ENCODE data around the gene ZNF580. TPM values are rescaled to one million over a fixed set of nuclear protein-coding genes. Genes with fewer than 3 reads are reported as not detected.

The ZNF580 gene
- total RNA-seq, 1 donor from 2014 or later = 2.8 TPM

GRCh38 chr19:55646889-55647731 is 6.3 kb downstream of the ZNF580 start:
- Histone ChIP-seq H3K79me2 (ENCODE audit: low read depth) (peaks cover 61% of the 10 kb centered on the region), H3K4me3 (peak overlapping the region; percentile 98), H3F3A (ENCODE audit: low read depth) (peaks cover 25% of the 10 kb centered on the region), H3K9me3 (ENCODE audit: low read depth) (no peaks in the 10 kb centered on the region), H3K4me2 (peak overlapping the region; percentile 86), H3K9ac (peak overlapping the region; percentile 72), H4K20me1 (ENCODE audit: low read depth) (no peaks in the 10 kb centered on the region), H3K27ac (no peak overlapping the region), H2AFZ (replicated peaks) (no peak overlapping the region), H3K4me1 (peaks cover 26% of the 10 kb centered on the region), H3K27me3 (no peaks in the 10 kb centered on the region), H3K36me3 (no peaks in the 10 kb centered on the region)
- peaks cover 23% of the 10 kb centered on the region for H3K27me3 Mint-ChIP-seq (ENCODE audit: insufficient read depth, low read depth)
- no peaks in the 10 kb centered on the region for H3K9me3 Mint-ChIP-seq
- peak overlapping the region; percentile 89 for H3K4me3 Mint-ChIP-seq
- no peak for TF ChIP-seq CTCF (IDR thresholded peaks at IDR 0.05)
- TF ChIP-seq EZH2phosphoT487 (IDR thresholded peaks at IDR 0.05) = no peak
- no peak for TF ChIP-seq EZH2 (IDR thresholded peaks at IDR 0.05)
- peak; percentile 50 for DNase-seq (ENCODE audit: low spot score)
- H3K4me1 Mint-ChIP-seq = peaks cover 35% of the 10 kb centered on the region
- H3K36me3 Mint-ChIP-seq = peaks cover 15% of the 10 kb centered on the region
- H3K27ac Mint-ChIP-seq = peak overlapping the region; percentile 54

DNA sequence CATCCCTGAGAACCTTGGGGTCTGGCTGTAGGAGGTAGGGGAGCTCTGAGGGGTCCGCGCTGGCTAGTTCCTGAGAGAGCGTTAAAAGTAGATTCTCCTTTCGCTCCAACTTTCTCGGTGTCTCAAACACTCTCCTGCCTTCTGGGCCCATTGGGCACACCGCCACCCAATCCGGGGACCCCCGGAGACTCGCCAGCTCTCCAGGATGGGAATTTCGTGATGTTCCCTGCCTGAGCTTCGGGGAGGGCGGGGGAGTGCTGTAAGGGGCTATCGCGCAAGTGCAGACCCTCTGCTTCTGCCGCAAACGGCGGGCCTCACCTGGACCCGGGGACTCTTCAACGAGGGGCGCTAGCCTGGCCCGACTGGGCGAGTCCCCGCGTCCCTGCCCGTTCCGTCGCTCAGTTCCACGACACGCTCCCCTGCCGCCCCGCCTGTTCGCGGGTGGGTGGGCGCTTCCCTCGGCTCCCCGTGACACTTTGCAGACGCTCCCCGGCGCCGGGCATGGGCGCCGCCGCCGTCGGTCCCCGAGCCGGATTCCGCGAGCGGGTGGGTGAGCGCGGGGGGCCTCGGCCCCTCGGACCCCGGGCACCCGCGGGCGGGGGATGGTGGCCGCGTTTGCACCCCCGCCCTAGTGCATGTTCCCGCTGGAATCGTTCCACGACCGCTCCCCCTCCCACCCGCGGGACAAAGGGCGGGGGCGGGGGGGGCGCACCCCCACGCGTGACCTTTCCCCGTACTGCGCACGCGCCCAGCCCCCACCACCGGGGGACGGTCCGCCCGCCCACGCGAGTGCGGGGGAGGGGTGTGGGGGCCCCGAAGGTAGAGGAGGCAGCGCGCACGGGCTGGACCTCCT is 7.2 kb downstream of the ZNF580 start, which contains the start of gene CCDC106:
Gene CCDC106, plus strand, starts transcription at position 481 of the 853 bp plus-strand sequence. CDS start 835 bp downstream, outside the sequence.
- no peaks in the 10 kb centered on the region for H3K9me3 ChIP-seq (ENCODE audit: low read depth)
- peaks cover 23% of the 10 kb centered on the region for H3F3A ChIP-seq (ENCODE audit: low read depth)
- peak within 1 kb of the TSS; percentile 98 for H3K4me3 ChIP-seq
- peak within 1 kb of the TSS; percentile 72 for H3K9ac ChIP-seq
- DNase-seq (ENCODE audit: low spot score) = peak; percentile 90
- H3K4me3 Mint-ChIP-seq = peak within 1 kb of the TSS; percentile 89
- H3K36me3 ChIP-seq = no peaks in the 10 kb centered on the region
- H3K27ac ChIP-seq = no peak within 1 kb of the TSS
- H3K27me3 Mint-ChIP-seq (ENCODE audit: insufficient read depth, low read depth) = peaks cover 20% of the 10 kb centered on the region
- H3K27me3 ChIP-seq = no peaks in the 10 kb centered on the region
- no peaks in the 10 kb centered on the region for H4K20me1 ChIP-seq (ENCODE audit: low read depth)
- H3K9me3 Mint-ChIP-seq = no peaks in the 10 kb centered on the region
- H3K36me3 Mint-ChIP-seq = peaks cover 15% of the 10 kb centered on the region
- peaks cover 18% of the 10 kb centered on the region for H3K4me1 ChIP-seq
- peak within 1 kb of the TSS; percentile 86 for H3K4me2 ChIP-seq
- peak within 1 kb of the TSS; percentile 81 for H3K27ac Mint-ChIP-seq
- H3K4me1 Mint-ChIP-seq = peaks cover 34% of the 10 kb centered on the region
- TF ChIP-seq CTCF (IDR thresholded peaks at IDR 0.05) (no peak), EZH2 (IDR thresholded peaks at IDR 0.05) (no peak), EZH2phosphoT487 (IDR thresholded peaks at IDR 0.05) (no peak)
- peak within 1 kb of the TSS; percentile 95 for H2AFZ ChIP-seq (replicated peaks)
- H3K79me2 ChIP-seq (ENCODE audit: low read depth) = peaks cover 53% of the 10 kb centered on the region

DNA sequence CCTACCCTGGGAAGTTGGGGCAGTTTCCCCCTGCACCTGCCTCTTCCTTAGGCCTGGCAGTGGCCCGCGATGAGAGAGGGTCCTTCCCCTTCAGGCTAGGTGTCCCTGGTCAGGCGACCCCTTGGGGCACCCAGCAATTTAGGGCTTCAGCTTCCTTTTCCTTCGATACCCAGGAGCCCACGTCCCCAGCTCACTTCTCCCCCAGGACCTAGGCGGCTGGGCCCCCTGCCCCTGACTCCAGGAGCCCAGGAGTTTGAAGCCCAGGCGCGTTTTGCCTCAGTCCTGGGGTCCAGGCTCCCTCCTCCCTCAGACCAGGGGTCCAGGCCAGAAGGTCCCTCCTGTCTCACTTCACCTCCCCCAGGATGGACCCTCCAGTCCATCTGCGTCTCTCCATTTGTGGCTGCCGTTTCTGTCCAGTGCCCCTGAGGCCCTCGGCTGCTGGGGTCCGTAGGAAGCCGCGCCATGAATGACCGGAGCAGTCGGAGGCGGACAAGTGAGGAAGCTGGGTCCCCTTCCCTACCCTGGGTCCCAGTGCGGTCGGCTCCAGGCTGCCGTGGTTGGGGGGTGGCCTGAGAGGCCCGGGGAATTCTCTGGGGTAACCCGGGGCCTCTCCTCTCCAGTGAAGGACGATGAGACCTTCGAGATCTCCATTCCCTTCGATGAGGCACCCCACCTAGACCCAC is 7.9 kb downstream of the ZNF580 start:
- no peaks in the 10 kb centered on the region for H3K36me3 ChIP-seq
- H4K20me1 ChIP-seq (ENCODE audit: low read depth) = no peaks in the 10 kb centered on the region
- peaks cover 29% of the 10 kb centered on the region for H3K4me1 Mint-ChIP-seq
- no peaks in the 10 kb centered on the region for H3K9me3 Mint-ChIP-seq
- peak overlapping the region; percentile 86 for H3K4me3 Mint-ChIP-seq
- DNase-seq (ENCODE audit: low spot score) = no peak
- H3K4me3 ChIP-seq = peak overlapping the region; percentile 98
- H3K9ac ChIP-seq = peak overlapping the region; percentile 72
- no peak overlapping the region for H3K27ac ChIP-seq
- H2AFZ ChIP-seq (replicated peaks) = no peak overlapping the region
- peaks cover 18% of the 10 kb centered on the region for H3K27me3 Mint-ChIP-seq (ENCODE audit: insufficient read depth, low read depth)
- TF ChIP-seq CTCF (IDR thresholded peaks at IDR 0.05) (no peak), EZH2 (IDR thresholded peaks at IDR 0.05) (no peak), EZH2phosphoT487 (IDR thresholded peaks at IDR 0.05) (no peak)
- H3K4me2 ChIP-seq = peak overlapping the region; percentile 86
- peak overlapping the region; percentile 74 for H3K27ac Mint-ChIP-seq
- peaks cover 16% of the 10 kb centered on the region for H3K4me1 ChIP-seq
- H3K27me3 ChIP-seq = no peaks in the 10 kb centered on the region
- H3F3A ChIP-seq (ENCODE audit: low read depth) = peaks cover 23% of the 10 kb centered on the region
- H3K36me3 Mint-ChIP-seq = peaks cover 12% of the 10 kb centered on the region
- no peaks in the 10 kb centered on the region for H3K9me3 ChIP-seq (ENCODE audit: low read depth)
- peaks cover 45% of the 10 kb centered on the region for H3K79me2 ChIP-seq (ENCODE audit: low read depth)

Data from neural progenitor cell (in vitro differentiated cells).